Measurements from ENCODE around the gene ASB10.
A peak's percentile ranks its signal among the peaks of the same experiment; 100 is the strongest.

- TF ChIP-seq POLR2A (IDR thresholded peaks at IDR 0.05; ENCODE audit: low read depth, low read length) (no peak), TAF1 (IDR thresholded peaks at IDR 0.05; ENCODE audit: low read depth, low read length) (peak; percentile 29; the same call in 1 of the 2 replicates), POLR2AphosphoS5 (IDR thresholded peaks at IDR 0.05; ENCODE audit: low read depth, low read length) (0 out of 2 replicates have a peak, but pooled peaks have one; percentile 30), SPI1 (IDR thresholded peaks at IDR 0.05; ENCODE audit: low read depth, low read length) (no peak), PAX5 (IDR thresholded peaks at IDR 0.05; ENCODE audit: insufficient read depth, low read length, severe bottlenecking) (no peak), POU2F2 (IDR thresholded peaks at IDR 0.05; ENCODE audit: low read depth, low read length) (no peak)
Observed at GRCh38 chr7:151232917-151233701, 46.1 kb upstream of the ASB10 start.
